Measurements from ENCODE around the gene PIGB.

DNA sequence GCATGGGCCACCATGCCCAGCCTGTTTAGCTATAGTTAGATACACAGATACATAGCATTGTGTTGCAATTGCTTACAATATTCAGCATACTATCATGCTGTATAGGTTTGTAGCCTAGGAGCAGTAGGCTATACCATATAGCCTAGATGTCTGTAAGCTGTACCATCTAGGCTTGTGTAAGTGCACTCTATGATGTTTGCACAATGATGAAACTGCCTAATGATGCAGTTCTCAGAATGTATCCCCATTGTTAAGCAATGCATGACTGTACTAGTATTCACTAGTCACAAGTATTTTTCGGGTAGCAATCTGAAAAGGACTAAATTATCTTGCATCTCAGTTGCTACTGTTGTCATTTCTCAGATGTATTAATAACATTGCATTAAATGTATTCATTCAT, 16.0 kb downstream of the PIGB start:
- TF ChIP-seq CTCF (IDR thresholded peaks at IDR 0.05; ENCODE audit: low read depth, low read length, missing input control), result no peak
- TF ChIP-seq TAF1 (conservative IDR thresholded peaks at IDR 0.05), result no peak
- TF ChIP-seq REST (IDR thresholded peaks at IDR 0.05), result no peak
- TF ChIP-seq RAD21 (IDR thresholded peaks at IDR 0.05), result no peak
- TF ChIP-seq YY1 (IDR thresholded peaks at IDR 0.05), result no peak
- TF ChIP-seq SP1 (IDR thresholded peaks at IDR 0.05), result no peak
- TF ChIP-seq EGR1 (IDR thresholded peaks at IDR 0.05; ENCODE audit: low read depth in 2 of 2), result no peak
- no peak for TF ChIP-seq JUND (IDR thresholded peaks at IDR 0.05)
- TF ChIP-seq, protein P1, sequence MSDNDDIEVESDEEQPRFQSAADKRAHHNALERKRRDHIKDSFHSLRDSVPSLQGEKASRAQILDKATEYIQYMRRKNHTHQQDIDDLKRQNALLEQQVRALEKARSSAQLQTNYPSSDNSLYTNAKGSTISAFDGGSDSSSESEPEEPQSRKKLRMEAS (IDR thresholded peaks at IDR 0.05), result no peak
- TF ChIP-seq GABPA (IDR thresholded peaks at IDR 0.05 in 1 of 2, conservative IDR thresholded peaks at IDR 0.05 in 1 of 2), result no peak
- TF ChIP-seq ATF3 (IDR thresholded peaks at IDR 0.05), result no peak
- no peak for TF ChIP-seq HNF4G (IDR thresholded peaks at IDR 0.05)
- no peak for TF ChIP-seq RXRA (IDR thresholded peaks at IDR 0.05)

Data from liver (tissue), 3 donors.